DND-41 (cell line): ENCODE results near the gene CPSF2.

Experiments used
- EZH2 ChIP-seq: IDR thresholded peaks from 3 replicates; pipeline ENCODE4 v1.6.1; 2012; ENCODE audit warnings: borderline replicate concordance, low read depth, mild to moderate bottlenecking, moderate library complexity, low read length, inconsistent platforms; ENCODE audit not compliant: severe bottlenecking
- TF ChIP-seq, protein P1 (sequence below): IDR thresholded peaks from 2 replicates; pipeline ENCODE4 v1.5.1; 2012; ENCODE audit warnings: borderline replicate concordance, low read length, moderate library complexity, mild to moderate bottlenecking; ENCODE audit not compliant: poor library complexity, severe bottlenecking; ENCODE audit errors: extremely low read depth

DNA sequence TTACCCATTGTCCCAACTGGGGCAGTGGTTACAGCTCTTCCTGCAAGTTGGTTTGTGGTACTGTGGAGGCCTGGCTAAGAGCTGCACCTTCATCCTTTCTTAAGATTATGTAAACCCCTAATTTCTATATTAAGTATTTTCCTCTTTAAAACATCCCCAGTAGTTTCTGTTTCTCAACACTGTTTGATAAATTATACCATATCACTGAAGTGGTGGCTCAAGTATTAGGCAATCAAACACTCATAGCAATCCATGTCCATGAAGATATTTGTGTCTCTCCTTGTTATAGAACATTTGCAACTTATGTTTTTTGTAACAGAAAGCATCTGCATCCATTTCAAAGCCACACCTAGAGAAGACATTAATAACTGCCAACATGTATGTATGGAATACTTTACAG, 47.2 kb upstream of the CPSF2 start:
- TF ChIP-seq, protein P1, sequence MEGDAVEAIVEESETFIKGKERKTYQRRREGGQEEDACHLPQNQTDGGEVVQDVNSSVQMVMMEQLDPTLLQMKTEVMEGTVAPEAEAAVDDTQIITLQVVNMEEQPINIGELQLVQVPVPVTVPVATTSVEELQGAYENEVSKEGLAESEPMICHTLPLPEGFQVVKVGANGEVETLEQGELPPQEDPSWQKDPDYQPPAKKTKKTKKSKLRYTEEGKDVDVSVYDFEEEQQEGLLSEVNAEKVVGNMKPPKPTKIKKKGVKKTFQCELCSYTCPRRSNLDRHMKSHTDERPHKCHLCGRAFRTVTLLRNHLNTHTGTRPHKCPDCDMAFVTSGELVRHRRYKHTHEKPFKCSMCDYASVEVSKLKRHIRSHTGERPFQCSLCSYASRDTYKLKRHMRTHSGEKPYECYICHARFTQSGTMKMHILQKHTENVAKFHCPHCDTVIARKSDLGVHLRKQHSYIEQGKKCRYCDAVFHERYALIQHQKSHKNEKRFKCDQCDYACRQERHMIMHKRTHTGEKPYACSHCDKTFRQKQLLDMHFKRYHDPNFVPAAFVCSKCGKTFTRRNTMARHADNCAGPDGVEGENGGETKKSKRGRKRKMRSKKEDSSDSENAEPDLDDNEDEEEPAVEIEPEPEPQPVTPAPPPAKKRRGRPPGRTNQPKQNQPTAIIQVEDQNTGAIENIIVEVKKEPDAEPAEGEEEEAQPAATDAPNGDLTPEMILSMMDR = no peak
- TF ChIP-seq EZH2 = no peak
